MM.1S (cell line): ENCODE measurements around the gene CACNA1C.

ENCODE experiments used
- DNase-seq: peaks from one replicate; pipeline ENCODE4 v3.0.0-alpha.2; 2015
- H2AFZ ChIP-seq: fragments of 300-600 bp; sonication (generic); 2 replicates; pipeline ENCODE4 v1.6.0; 2016; ENCODE audit warnings: antibody characterized with exemption, low read length
- H3F3A ChIP-seq: fragments of 300-600 bp; sonication (generic); 2 replicates; pipeline ENCODE4 v1.6.1; 2016; ENCODE audit warnings: mild to moderate bottlenecking, antibody characterized with exemption, low read length, moderate library complexity, mixed read lengths; ENCODE audit not compliant: insufficient read depth
- H3K27ac ChIP-seq: fragments of 300-600 bp; sonication (generic); 2 replicates; pipeline ENCODE4 v1.5.1; 2016; ENCODE audit warnings: mild to moderate bottlenecking, low read length
- H3K27me3 ChIP-seq: fragments of 300-600 bp; sonication (generic); replicated peaks from 2 replicates; pipeline ENCODE4 v1.6.0; 2016; ENCODE audit warnings: low read length; ENCODE audit not compliant: insufficient read depth
- H3K36me3 ChIP-seq: fragments of 300-600 bp; sonication (generic); replicated peaks from 2 replicates; pipeline ENCODE4 v1.6.1; 2016; ENCODE audit warnings: mild to moderate bottlenecking, low read length, mixed read lengths; ENCODE audit not compliant: insufficient read depth
- H3K4me1 ChIP-seq: fragments of 300-600 bp; sonication (generic); 2 replicates; pipeline ENCODE4 v1.6.1; 2016; ENCODE audit warnings: low read length, mixed read lengths
- H3K4me2 ChIP-seq: fragments of 300-600 bp; sonication (generic); 2 replicates; pipeline ENCODE4 v1.6.0; 2016; ENCODE audit warnings: low read depth, low read length
- H3K4me3 ChIP-seq: fragments of 300-600 bp; sonication (generic); 2 replicates; pipeline ENCODE4 v1.5.1; 2016; ENCODE audit warnings: low read length, mixed read lengths
- H3K79me2 ChIP-seq: fragments of 300-600 bp; sonication (generic); 2 replicates; pipeline ENCODE4 v1.6.1; 2016; ENCODE audit warnings: mixed run types, low read length, mixed read lengths
- H3K9ac ChIP-seq: fragments of 300-600 bp; sonication (generic); 2 replicates; pipeline ENCODE4 v1.6.1; 2016; ENCODE audit warnings: low read length, mixed read lengths
- H3K9me2 ChIP-seq: fragments of 300-600 bp; sonication (generic); replicated peaks from 2 replicates; pipeline ENCODE4 v1.6.1; 2016; ENCODE audit warnings: mild to moderate bottlenecking, low read length, mixed read lengths; ENCODE audit not compliant: insufficient read depth
- H3K9me3 ChIP-seq: fragments of 300-600 bp; sonication (generic); replicated peaks from 2 replicates; pipeline ENCODE4 v1.6.1; 2016; ENCODE audit warnings: mild to moderate bottlenecking, low read length, mixed read lengths; ENCODE audit not compliant: insufficient read depth
- H4K20me1 ChIP-seq: fragments of 300-600 bp; sonication (generic); 2 replicates; pipeline ENCODE4 v1.6.1; 2016; ENCODE audit warnings: mild to moderate bottlenecking, low read length, moderate library complexity, mixed read lengths; ENCODE audit not compliant: insufficient read depth
- CTCF ChIP-seq: fragments of 300-600 bp; sonication (generic); IDR thresholded peaks from 2 replicates; pipeline ENCODE4 v1.5.1; 2016; ENCODE audit warnings: antibody characterized with exemption, low read length, mixed read lengths
- EZH2 ChIP-seq: fragments of 300-600 bp; sonication (generic); optimal IDR thresholded peaks from 2 replicates; pipeline ENCODE3; 2017; ENCODE audit warnings: low read depth, mild to moderate bottlenecking, antibody characterized with exemption, low read length, mixed read lengths
- EZH2phosphoT487 ChIP-seq: fragments of 300-600 bp; sonication (generic); IDR thresholded peaks from 2 replicates; pipeline ENCODE4 v1.6.1; 2018; ENCODE audit warnings: antibody characterized with exemption, low read length

Gene CACNA1C

GRCh38 chr12:2719392-2719791 is 666.6 kb downstream of the CACNA1C start:
- Histone ChIP-seq H3K4me2 (no peak overlapping the region), H3K9me3 (no peaks in the 10 kb centered on the region), H3F3A (no peaks in the 10 kb centered on the region), H3K9me2 (no peaks in the 10 kb centered on the region), H2AFZ (no peak overlapping the region), H3K4me3 (no peak overlapping the region), H3K4me1 (no peaks in the 10 kb centered on the region), H3K27me3 (no peaks in the 10 kb centered on the region), H4K20me1 (no peaks in the 10 kb centered on the region), H3K27ac (no peak overlapping the region), H3K36me3 (no peaks in the 10 kb centered on the region), H3K79me2 (no peaks in the 10 kb centered on the region), H3K9ac (no peak overlapping the region)
- DNase-seq = no peak
- no peak for TF ChIP-seq CTCF
- TF ChIP-seq EZH2phosphoT487 = no peak
- TF ChIP-seq EZH2 = no peak

- Histone ChIP-seq H2AFZ (no peak overlapping the region), H3F3A (no peaks in the 10 kb centered on the region), H3K9me3 (no peaks in the 10 kb centered on the region), H3K27ac (no peak overlapping the region), H3K36me3 (no peaks in the 10 kb centered on the region), H3K79me2 (no peaks in the 10 kb centered on the region), H3K9ac (no peak overlapping the region), H3K9me2 (no peaks in the 10 kb centered on the region), H4K20me1 (no peaks in the 10 kb centered on the region), H3K4me1 (no peaks in the 10 kb centered on the region), H3K27me3 (no peaks in the 10 kb centered on the region), H3K4me3 (no peak overlapping the region), H3K4me2 (no peak overlapping the region)
- no peak for DNase-seq
- TF ChIP-seq EZH2phosphoT487 = no peak
- no peak for TF ChIP-seq CTCF
- TF ChIP-seq EZH2 = no peak
Observed at GRCh38 chr12:2722806-2723205, 670.0 kb downstream of the CACNA1C start.

DNA sequence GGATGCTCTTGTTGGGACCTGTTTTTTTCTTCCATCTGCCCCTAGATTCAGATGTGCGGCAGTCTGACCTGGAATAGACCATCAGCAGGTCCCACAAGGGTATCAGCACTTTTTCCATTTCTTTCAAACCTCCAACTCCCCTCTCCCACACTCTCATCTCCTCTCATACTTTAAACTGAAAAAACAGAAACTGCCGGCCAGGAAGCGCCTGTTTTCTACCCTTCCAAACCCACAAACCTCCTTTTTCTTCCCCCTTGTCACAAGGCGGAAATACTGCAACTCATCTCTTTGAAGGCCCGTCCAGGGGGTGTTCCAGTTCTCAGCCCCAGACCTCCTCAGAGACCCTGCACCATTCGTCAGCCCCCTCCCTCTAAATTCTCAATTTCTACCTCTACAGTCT is 679.5 kb downstream of the CACNA1C start:
- no peaks in the 10 kb centered on the region for H3K79me2 ChIP-seq
- H3K9me3 ChIP-seq = no peaks in the 10 kb centered on the region
- no peak overlapping the region for H2AFZ ChIP-seq
- H3K9ac ChIP-seq = no peak overlapping the region
- no peak overlapping the region for H3K4me3 ChIP-seq
- no peak for TF ChIP-seq CTCF
- no peak for TF ChIP-seq EZH2
- no peak for TF ChIP-seq EZH2phosphoT487
- H3K4me1 ChIP-seq = no peaks in the 10 kb centered on the region
- no peaks in the 10 kb centered on the region for H3K9me2 ChIP-seq
- H3K4me2 ChIP-seq = no peak overlapping the region
- H3K36me3 ChIP-seq = no peaks in the 10 kb centered on the region
- H4K20me1 ChIP-seq = no peaks in the 10 kb centered on the region
- no peak overlapping the region for H3K27ac ChIP-seq
- H3K27me3 ChIP-seq = no peaks in the 10 kb centered on the region
- H3F3A ChIP-seq = no peaks in the 10 kb centered on the region
- no peak for DNase-seq
